ENCODE data around the gene HPGDS. TPM values are rescaled to one million over a fixed set of nuclear protein-coding genes. Genes with fewer than 3 reads are reported as not detected.
A peak's percentile ranks its signal among the peaks of the same experiment; 100 is the strongest.

Gene HPGDS
- total RNA-seq, 4 donors from 2014 or later = 1.2 to 5.5 (median 2.6) TPM

DNA sequence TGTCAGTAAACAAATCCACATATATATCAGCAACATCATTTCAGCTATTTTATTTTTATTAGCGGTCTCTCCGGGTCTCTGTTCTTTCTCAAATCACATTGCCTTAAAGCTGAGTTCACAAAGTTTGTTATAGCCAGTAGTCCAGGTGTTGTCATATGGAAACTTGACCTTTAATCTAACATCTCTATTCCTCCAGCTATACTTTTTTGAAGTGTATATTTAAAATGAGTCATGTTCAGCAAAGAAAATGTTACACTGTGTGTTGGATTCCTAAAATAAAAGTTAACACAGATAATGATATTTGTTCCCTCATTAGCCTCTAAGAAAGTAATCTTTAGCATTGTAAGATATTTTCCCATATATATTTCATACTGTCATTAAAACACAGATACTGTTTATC lies 71.4 kb downstream of the HPGDS start:
- H3K27ac ChIP-seq (replicated peaks in 1 of 4) = no peak overlapping the region
- no peak for DNase-seq (ENCODE audit: extremely low spot score)
- intact Hi-C loops (cut with DNase I) = no loop called here
- no peaks in the 10 kb centered on the region for H3K27me3 ChIP-seq
- H3K9me3 ChIP-seq = no peaks in the 10 kb centered on the region
- no peaks in the 10 kb centered on the region for H3K4me1 ChIP-seq
- 71% methylated on average over 2 of the region's 2 CpGs for whole genome bisulfite sequencing
- TF ChIP-seq, protein P1, sequence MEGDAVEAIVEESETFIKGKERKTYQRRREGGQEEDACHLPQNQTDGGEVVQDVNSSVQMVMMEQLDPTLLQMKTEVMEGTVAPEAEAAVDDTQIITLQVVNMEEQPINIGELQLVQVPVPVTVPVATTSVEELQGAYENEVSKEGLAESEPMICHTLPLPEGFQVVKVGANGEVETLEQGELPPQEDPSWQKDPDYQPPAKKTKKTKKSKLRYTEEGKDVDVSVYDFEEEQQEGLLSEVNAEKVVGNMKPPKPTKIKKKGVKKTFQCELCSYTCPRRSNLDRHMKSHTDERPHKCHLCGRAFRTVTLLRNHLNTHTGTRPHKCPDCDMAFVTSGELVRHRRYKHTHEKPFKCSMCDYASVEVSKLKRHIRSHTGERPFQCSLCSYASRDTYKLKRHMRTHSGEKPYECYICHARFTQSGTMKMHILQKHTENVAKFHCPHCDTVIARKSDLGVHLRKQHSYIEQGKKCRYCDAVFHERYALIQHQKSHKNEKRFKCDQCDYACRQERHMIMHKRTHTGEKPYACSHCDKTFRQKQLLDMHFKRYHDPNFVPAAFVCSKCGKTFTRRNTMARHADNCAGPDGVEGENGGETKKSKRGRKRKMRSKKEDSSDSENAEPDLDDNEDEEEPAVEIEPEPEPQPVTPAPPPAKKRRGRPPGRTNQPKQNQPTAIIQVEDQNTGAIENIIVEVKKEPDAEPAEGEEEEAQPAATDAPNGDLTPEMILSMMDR (IDR thresholded peaks at IDR 0.05) = no peak
- no peak for TF ChIP-seq POLR2A (IDR thresholded peaks at IDR 0.05; ENCODE audit: low read depth)
- TF ChIP-seq POLR2AphosphoS5 (IDR thresholded peaks at IDR 0.05) = no peak
- no peak for TF ChIP-seq EP300 (IDR thresholded peaks at IDR 0.05)
- no peak overlapping the region for H3K4me3 ChIP-seq
- peaks cover 14 to 70% (median 43%) of the 10 kb centered on the region in 4 donors for H3K36me3 ChIP-seq

- TF ChIP-seq EP300 (IDR thresholded peaks at IDR 0.05) = no peak
- no peak for TF ChIP-seq POLR2A (IDR thresholded peaks at IDR 0.05; ENCODE audit: low read depth)
- no peak for TF ChIP-seq POLR2AphosphoS5 (IDR thresholded peaks at IDR 0.05)
- TF ChIP-seq, protein P1 (IDR thresholded peaks at IDR 0.05) = no peak
- intact Hi-C loops (cut with DNase I) = no loop called here
- DNase-seq (ENCODE audit: extremely low spot score) = no peak
- Histone ChIP-seq H3K4me3 (no peak overlapping the region), H3K36me3 (peaks cover 0 to 36% (median 20%) of the 10 kb centered on the region in 4 donors), H3K9me3 (no peaks in the 10 kb centered on the region), H3K4me1 (no peaks in the 10 kb centered on the region), H3K27ac (replicated peaks in 1 of 4) (no peak overlapping the region), H3K27me3 (no peaks in the 10 kb centered on the region)
- WGBS = 96% methylated on average over 4 of the region's 4 CpGs
Measured at GRCh38 chr4:94267037-94267436, 75.6 kb downstream of the HPGDS start.

DNA sequence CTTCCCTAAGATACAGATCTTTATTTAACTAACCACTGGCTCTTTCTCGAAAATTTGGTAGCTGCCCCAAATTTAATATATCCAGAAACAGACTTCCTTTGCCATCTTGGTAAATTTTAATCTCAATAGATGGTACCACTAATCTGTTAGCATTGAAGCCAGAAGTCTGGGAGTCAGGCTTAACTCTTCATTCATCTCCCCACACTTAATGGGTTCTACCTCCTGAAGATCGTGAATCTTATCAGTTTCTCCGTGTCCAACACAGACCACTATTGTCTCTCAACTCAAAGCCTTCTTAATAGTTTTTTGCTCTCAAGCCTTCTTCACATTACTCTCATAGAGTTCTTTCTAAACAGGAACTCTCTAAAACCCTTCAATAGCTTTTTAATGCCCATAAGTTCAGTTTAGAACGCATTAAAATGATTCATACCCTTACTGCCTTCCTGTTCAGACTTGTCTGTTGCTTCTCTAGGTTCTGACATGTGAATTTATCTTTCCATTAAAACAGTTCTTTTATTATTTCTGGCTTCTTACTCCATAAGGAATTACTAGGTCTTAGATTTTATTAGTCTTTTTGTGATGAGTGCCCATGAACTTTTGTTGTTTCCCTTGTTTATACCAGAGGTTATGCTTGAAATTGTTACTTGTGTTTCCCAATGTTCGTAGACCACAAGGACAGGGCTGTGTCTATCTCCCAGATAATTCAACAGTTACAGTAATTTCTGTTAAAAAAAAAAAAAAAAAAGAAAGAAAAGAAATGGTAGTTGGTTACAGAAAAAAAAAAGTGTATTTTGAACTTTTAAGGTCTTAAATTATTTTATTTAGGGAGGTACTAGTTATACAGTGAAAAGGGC lies 80.2 kb downstream of the HPGDS start:
- no peak overlapping the region for H3K27ac ChIP-seq (replicated peaks in 1 of 4)
- no peaks in the 10 kb centered on the region for H3K4me1 ChIP-seq
- intact Hi-C loops (cut with DNase I) = no loop called here
- no peaks in the 10 kb centered on the region for H3K9me3 ChIP-seq
- H3K36me3 ChIP-seq = peaks cover 0 to 39% (median 12%) of the 10 kb centered on the region in 4 donors
- WGBS = 95% methylated on average over 5 of the region's 5 CpGs
- H3K4me3 ChIP-seq = no peak overlapping the region
- TF ChIP-seq, protein P1 (IDR thresholded peaks at IDR 0.05) = no peak
- TF ChIP-seq POLR2A (IDR thresholded peaks at IDR 0.05; ENCODE audit: low read depth) (no peak), POLR2AphosphoS5 (IDR thresholded peaks at IDR 0.05) (no peak), EP300 (IDR thresholded peaks at IDR 0.05) (no peak)
- no peaks in the 10 kb centered on the region for H3K27me3 ChIP-seq
- no peak for DNase-seq (ENCODE audit: extremely low spot score)

GRCh38 chr4:94256828-94257227 lies 85.8 kb downstream of the HPGDS start:
- H3K4me3 ChIP-seq = no peak overlapping the region
- DNase-seq (ENCODE audit: extremely low spot score) = no peak
- intact Hi-C loops (cut with DNase I) = no loop called here
- H3K4me1 ChIP-seq = no peaks in the 10 kb centered on the region
- no peaks in the 10 kb centered on the region for H3K27me3 ChIP-seq
- H3K9me3 ChIP-seq = no peaks in the 10 kb centered on the region
- TF ChIP-seq POLR2A (IDR thresholded peaks at IDR 0.05; ENCODE audit: low read depth) = no peak
- TF ChIP-seq, protein P1 (IDR thresholded peaks at IDR 0.05) = peak in 2 of 3 experiments; percentile 27 to 29
- H3K27ac ChIP-seq (replicated peaks in 1 of 4) = no peak overlapping the region
- H3K36me3 ChIP-seq = peaks cover 11 to 53% (median 22%) of the 10 kb centered on the region in 4 donors
